IMR-90 (cell line): ENCODE results near the gene DLL1. TPM values are rescaled to one million over a fixed set of nuclear protein-coding genes. Genes with fewer than 3 reads are reported as not detected.

Experiments used
- ATAC-seq: fragments of 200-7000 bp; cut with Tn5 transposase; 2 replicates; pipeline ENCODE4 v1.9.1; 2020; ENCODE audit warnings: low read depth, mild to moderate bottlenecking, moderate library complexity
- BruUV-seq: library from RNA; stranded (reverse); fragments of 400-500 nt; replicated peaks from 2 replicates; lab custom pipeline; 2021; lab: Mats Ljungman, UMichigan
- CTCF ChIA-PET: fragments of 300-600 bp; formaldehyde crosslinking; extraction: SDS; loops from one replicate; lab custom pipeline; 2021; ENCODE audit warnings: antibody characterized with exemption; lab: Yijun Ruan, JAX
- POLR2A ChIA-PET: fragments of 300-600 bp; sonication (Branson Sonifier 250); formaldehyde crosslinking; loops from one replicate; lab custom pipeline; 2022; ENCODE audit warnings: antibody characterized with exemption; ENCODE audit not compliant: unreplicated experiment; lab: Charles Lee
- DNase-seq: peaks from one replicate; pipeline ENCODE4 v3.0.0; 2013
- H2AFZ ChIP-seq: replicated peaks from 2 replicates; pipeline ENCODE3; 2013; ENCODE audit warnings: low read length, mild to moderate bottlenecking; ENCODE audit not compliant: poor library complexity
- H2AK5ac ChIP-seq: 2 replicates; pipeline ENCODE4 v1.6.1; 2013; ENCODE audit warnings: low read depth, low read length, inconsistent platforms
- H2AK9ac ChIP-seq: replicated peaks from 2 replicates; pipeline ENCODE3; 2013; ENCODE audit warnings: mild to moderate bottlenecking, low read depth, low read length, moderate library complexity; ENCODE audit not compliant: poor library complexity
- H2BK120ac ChIP-seq: 2 replicates; pipeline ENCODE4 v1.6.1; 2013; ENCODE audit warnings: low read depth, low read length, inconsistent platforms
- H2BK15ac ChIP-seq: 3 replicates; pipeline ENCODE4 v1.6.1; 2013; ENCODE audit warnings: low read depth, low read length, inconsistent platforms
- H2BK20ac ChIP-seq: 2 replicates; pipeline ENCODE4 v1.6.1; 2013; ENCODE audit warnings: low read depth, mild to moderate bottlenecking, inconsistent platforms, low read length, moderate library complexity
- H2BK5ac ChIP-seq: 2 replicates; pipeline ENCODE4 v1.6.1; 2013; ENCODE audit warnings: mild to moderate bottlenecking, low read depth, low read length, inconsistent platforms; ENCODE audit not compliant: poor library complexity, severe bottlenecking
- H3K14ac ChIP-seq: replicated peaks from 2 replicates; pipeline ENCODE4 v1.6.1; 2013; ENCODE audit warnings: low read depth, low read length, inconsistent platforms
- H3K18ac ChIP-seq: 2 replicates; pipeline ENCODE4 v1.6.1; 2013; ENCODE audit warnings: low read depth, low read length, control low read depth
- H3K23ac ChIP-seq: 2 replicates; pipeline ENCODE4 v1.6.1; 2013; ENCODE audit warnings: low read depth, low read length, inconsistent platforms
- H3K27ac ChIP-seq: 2 replicates; pipeline ENCODE4 v1.5.1; 2013; ENCODE audit warnings: mild to moderate bottlenecking, control low read depth, low read length; ENCODE audit not compliant: insufficient read depth
- H3K27me3 ChIP-seq: 2 replicates; pipeline ENCODE4 v1.6.1; 2013; ENCODE audit warnings: low read length; ENCODE audit not compliant: control insufficient read depth, insufficient read depth
- H3K36me3 ChIP-seq: 2 replicates; pipeline ENCODE4 v1.6.1; 2013; ENCODE audit warnings: low read length, mixed read lengths; ENCODE audit not compliant: control insufficient read depth, insufficient read depth
- H3K4ac ChIP-seq: 2 replicates; pipeline ENCODE4 v1.6.1; 2013; ENCODE audit warnings: low read depth, low read length, inconsistent platforms
- H3K4me1 ChIP-seq: 2 replicates; pipeline ENCODE4 v1.6.1; 2013; ENCODE audit warnings: low read length, mixed read lengths; ENCODE audit not compliant: control insufficient read depth, insufficient read depth
- H3K4me2 ChIP-seq: 2 replicates; pipeline ENCODE4 v1.6.1; 2013; ENCODE audit warnings: low read depth, mild to moderate bottlenecking, control low read depth, low read length, moderate library complexity
- H3K4me3 ChIP-seq: 2 replicates; pipeline ENCODE4 v1.5.1; 2013; ENCODE audit warnings: low read depth, mild to moderate bottlenecking, control low read depth, low read length, moderate library complexity; ENCODE audit not compliant: insufficient read depth
- H3K56ac ChIP-seq: 2 replicates; pipeline ENCODE4 v1.6.1; 2013; ENCODE audit warnings: low read length, inconsistent platforms; ENCODE audit not compliant: insufficient read depth; ENCODE audit errors: extremely low read depth
- H3K79me1 ChIP-seq, 2 experiments: 2 replicates each; pipeline ENCODE4 v1.6.1; 2013; ENCODE audit warnings: low read length in 2 of 2, inconsistent platforms in 1 of 2, low read depth in 1 of 2
- H3K9ac ChIP-seq: 2 replicates; pipeline ENCODE4 v1.6.1; 2013; ENCODE audit warnings: low read depth, low read length, control low read depth
- H3K9me1 ChIP-seq: 2 replicates; pipeline ENCODE4 v1.6.1; 2013; ENCODE audit warnings: low read length, inconsistent platforms; ENCODE audit not compliant: insufficient read depth
- H3K9me3 ChIP-seq: 2 replicates; pipeline ENCODE4 v1.6.1; 2013; ENCODE audit warnings: low read length; ENCODE audit not compliant: control insufficient read depth, insufficient read depth
- H4K20me1 ChIP-seq: 2 replicates; pipeline ENCODE4 v1.6.1; 2013; ENCODE audit warnings: low read length, inconsistent platforms; ENCODE audit not compliant: insufficient read depth
- H4K5ac ChIP-seq: 2 replicates; pipeline ENCODE4 v1.6.1; 2013; ENCODE audit warnings: mild to moderate bottlenecking, low read depth, low read length, control low read depth
- H4K8ac ChIP-seq, 2 experiments: 2 replicates each; pipeline ENCODE4 v1.6.1; 2013; ENCODE audit warnings: low read depth in 2 of 2, low read length in 2 of 2, control low read depth in 1 of 2, inconsistent platforms in 1 of 2
- H4K91ac ChIP-seq: 2 replicates; pipeline ENCODE4 v1.6.1; 2013; ENCODE audit warnings: low read depth, low read length, inconsistent platforms; ENCODE audit not compliant: insufficient read depth
- FOS ChIP-seq: fragments of 150-350 bp; IDR thresholded peaks from 2 replicates; pipeline ENCODE4 v1.6.1; 2016; ENCODE audit warnings: low read depth, low read length
- MXI1 ChIP-seq: IDR thresholded peaks from 2 replicates; pipeline ENCODE4 v1.6.1; 2012; ENCODE audit warnings: low read depth, mild to moderate bottlenecking, low read length, moderate library complexity, borderline replicate concordance
- RAD21 ChIP-seq: IDR thresholded peaks from 2 replicates; pipeline ENCODE4 v1.6.1; 2012; ENCODE audit warnings: low read length, improper control_type of control experiment
- RCOR1 ChIP-seq: IDR thresholded peaks from 2 replicates; pipeline ENCODE4 v1.6.1; 2012; ENCODE audit warnings: mild to moderate bottlenecking, low read length, improper control_type of control experiment; ENCODE audit not compliant: insufficient replicate concordance
- USF2 ChIP-seq: fragments of 150-350 bp; IDR thresholded peaks from 2 replicates; pipeline ENCODE4 v1.6.1; 2017; ENCODE audit warnings: mild to moderate bottlenecking, antibody characterized with exemption, low read length, low read depth
- WGBS, 2 experiments: methylation state at CpG; one replicate each; pipeline versions ENCODE4 v1.1.5 to v1.1.7; 2013; ENCODE audit warnings: missing lambda C conversion rate in 2 of 2; ENCODE audit not compliant: insufficient read length in 1 of 2; ENCODE audit errors: extremely low coverage in 2 of 2; 5-methylcytosine and 5-hydroxymethylcytosine counted together
- dilution Hi-C: fragments of 300-500 bp; cut with HindIII; formaldehyde crosslinking; loops from one replicate; pipeline ENCODE4 v1.14.3; 2018; ENCODE audit warnings: low sequenced_read_pairs; ENCODE audit not compliant: unreplicated experiment
- in situ Hi-C: fragments of 300-500 bp; cut with MboI; formaldehyde crosslinking; loops from 3 replicates; pipeline ENCODE4 v1.14.3; 2019; ENCODE audit warnings: low sequenced_read_pairs, inconsistent platforms, mixed read lengths
- intact Hi-C: fragments of 100-400 bp; cut with micrococcal nuclease; formaldehyde crosslinking; loops from 2 replicates; pipeline ENCODE4 v1.10.0; 2022
- polyA plus RNA-seq, 3 experiments: library from polyadenylated mRNA; depleted of rRNA; stranded (reverse); fragments of >200 nt; gene quantifications; 2 replicates each; pipeline ENCODE4 v1.2.3, GENCODE V29; 2012; ENCODE audit warnings: low replicate concordance in 1 of 3
- total RNA-seq: library from RNA; depleted of rRNA; stranded (reverse); fragments of >200 nt; gene quantifications from 2 replicates; pipeline ENCODE4 v1.2.3, GENCODE V29; 2012

DLL1 gene
- total and polyA plus RNA-seq, 2 of the 4 experiments (the other 2 are of a cell fraction): under 0.01 to 0.31 TPM

GRCh38 chr6:170267688-170268087 is 23.2 kb downstream of the DLL1 start:
- no peak overlapping the region for H2AK5ac ChIP-seq
- POLR2A ChIA-PET: no interaction called here

More at GRCh38 chr6:170267688-170268087, 23.2 kb downstream of the DLL1 start:
- ATAC-seq (no peak), DNase-seq (no peak)
- no peak for TF ChIP-seq RCOR1
- TF ChIP-seq MXI1: no peak
- no peak for TF ChIP-seq FOS
- TF ChIP-seq USF2: no peak
- TF ChIP-seq RAD21: no peak
- no peak overlapping the region for H3K4me3 ChIP-seq
- in situ Hi-C loops (no loop called here), dilution Hi-C loops (no loop called here), intact Hi-C loops (no loop called here)
- no peak overlapping the region for H3K14ac ChIP-seq
- no peak overlapping the region for H4K5ac ChIP-seq
- H3K36me3 ChIP-seq: no peaks in the 10 kb centered on the region
- H3K79me1 ChIP-seq: no peaks in the 10 kb centered on the region
- WGBS, 2 experiments: 70% methylated on average over 13 of the region's 14 CpGs; no CpG with 5 or more reads in 1 of the 2 experiments
- no peak overlapping the region for H3K23ac ChIP-seq
- no peak overlapping the region for H3K9ac ChIP-seq
- no peak overlapping the region for H2BK5ac ChIP-seq
- H3K27ac ChIP-seq: no peak overlapping the region
- no peak overlapping the region for H3K56ac ChIP-seq
- no peak overlapping the region for H2BK15ac ChIP-seq
- no peak overlapping the region for H3K4me2 ChIP-seq
- no peak overlapping the region for H3K18ac ChIP-seq
- H2AFZ ChIP-seq: no peak overlapping the region
- no peak overlapping the region for H4K91ac ChIP-seq
- CTCF ChIA-PET: no interaction called here
- no peaks in the 10 kb centered on the region for H4K20me1 ChIP-seq
- H2AK9ac ChIP-seq: no peak overlapping the region
- no peak overlapping the region for H3K4ac ChIP-seq
- no peaks in the 10 kb centered on the region for H3K9me3 ChIP-seq
- no peak overlapping the region for H2BK120ac ChIP-seq
- no peak overlapping the region for H2BK20ac ChIP-seq
- no peak overlapping the region for H4K8ac ChIP-seq
- H3K9me1 ChIP-seq: no peaks in the 10 kb centered on the region
- BruUV-seq: no TSS peak
- H3K27me3 ChIP-seq: peaks cover 5% of the 10 kb centered on the region; the same call in 1 of the 2 replicates
- H3K4me1 ChIP-seq: peaks cover 9% of the 10 kb centered on the region
